ENCODE results near the gene IL2RA. TPM values are rescaled to one million over a fixed set of nuclear protein-coding genes. Genes with fewer than 3 reads are reported as not detected.

IL2RA gene
- total and polyA plus RNA-seq, 2 donors from 2014 or later, result 0.54 to 11.9 TPM

- intact Hi-C loops (cut with DNase I), result no loop called here
- Histone ChIP-seq H3K27me3 (ENCODE audit: control insufficient read depth, insufficient read depth, low read length) (no peaks in the 10 kb centered on the region), H3K36me3 (ENCODE audit: control insufficient read depth in 2 of 3, insufficient read depth in 3 of 3, low read length in 3 of 3) (no peaks in the 10 kb centered on the region), H3K9me3 (ENCODE audit: control insufficient read depth in 2 of 3, insufficient read depth in 1 of 3, low read length in 3 of 3) (no peaks in the 10 kb centered on the region), H3K4me3 (ENCODE audit: low read length in 3 of 3) (no peak overlapping the region), H3K4me1 (ENCODE audit: control insufficient read depth in 2 of 3, insufficient read depth in 2 of 3, low read depth in 1 of 3, low read length in 3 of 3) (no peaks in the 10 kb centered on the region), H3K9ac (ENCODE audit: low read length in 3 of 3) (no peak overlapping the region), H3K27ac (ENCODE audit: low read depth in 2 of 2, low read length in 2 of 2) (no peak overlapping the region)
- TF ChIP-seq, protein P1, sequence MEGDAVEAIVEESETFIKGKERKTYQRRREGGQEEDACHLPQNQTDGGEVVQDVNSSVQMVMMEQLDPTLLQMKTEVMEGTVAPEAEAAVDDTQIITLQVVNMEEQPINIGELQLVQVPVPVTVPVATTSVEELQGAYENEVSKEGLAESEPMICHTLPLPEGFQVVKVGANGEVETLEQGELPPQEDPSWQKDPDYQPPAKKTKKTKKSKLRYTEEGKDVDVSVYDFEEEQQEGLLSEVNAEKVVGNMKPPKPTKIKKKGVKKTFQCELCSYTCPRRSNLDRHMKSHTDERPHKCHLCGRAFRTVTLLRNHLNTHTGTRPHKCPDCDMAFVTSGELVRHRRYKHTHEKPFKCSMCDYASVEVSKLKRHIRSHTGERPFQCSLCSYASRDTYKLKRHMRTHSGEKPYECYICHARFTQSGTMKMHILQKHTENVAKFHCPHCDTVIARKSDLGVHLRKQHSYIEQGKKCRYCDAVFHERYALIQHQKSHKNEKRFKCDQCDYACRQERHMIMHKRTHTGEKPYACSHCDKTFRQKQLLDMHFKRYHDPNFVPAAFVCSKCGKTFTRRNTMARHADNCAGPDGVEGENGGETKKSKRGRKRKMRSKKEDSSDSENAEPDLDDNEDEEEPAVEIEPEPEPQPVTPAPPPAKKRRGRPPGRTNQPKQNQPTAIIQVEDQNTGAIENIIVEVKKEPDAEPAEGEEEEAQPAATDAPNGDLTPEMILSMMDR (IDR thresholded peaks at IDR 0.05; ENCODE audit: borderline replicate concordance, extremely low read depth, insufficient read depth), result no peak
- FAIRE-seq (no peak), DNase-seq (no peak)
Observed at GRCh38 chr10:6045878-6046772, 16.0 kb downstream of the IL2RA start.

- Histone ChIP-seq H3K36me3 (ENCODE audit: control insufficient read depth in 2 of 3, insufficient read depth in 3 of 3, low read length in 3 of 3) (no peaks in the 10 kb centered on the region), H3K4me1 (ENCODE audit: control insufficient read depth in 2 of 3, insufficient read depth in 2 of 3, low read depth in 1 of 3, low read length in 3 of 3) (no peaks in the 10 kb centered on the region), H3K27me3 (ENCODE audit: control insufficient read depth, insufficient read depth, low read length) (no peaks in the 10 kb centered on the region), H3K27ac (ENCODE audit: low read depth in 2 of 2, low read length in 2 of 2) (no peak overlapping the region), H3K9me3 (ENCODE audit: control insufficient read depth in 2 of 3, insufficient read depth in 1 of 3, low read length in 3 of 3) (no peaks in the 10 kb centered on the region), H3K9ac (ENCODE audit: low read length in 3 of 3) (no peak overlapping the region), H3K4me3 (ENCODE audit: low read length in 3 of 3) (no peak overlapping the region)
- FAIRE-seq (no peak), DNase-seq (no peak)
- TF ChIP-seq, protein P1 (IDR thresholded peaks at IDR 0.05; ENCODE audit: borderline replicate concordance, extremely low read depth, insufficient read depth), result no peak
- intact Hi-C loops (cut with DNase I), result no loop called here
Observed at GRCh38 chr10:6045314-6045848, 16.8 kb downstream of the IL2RA start.

DNA sequence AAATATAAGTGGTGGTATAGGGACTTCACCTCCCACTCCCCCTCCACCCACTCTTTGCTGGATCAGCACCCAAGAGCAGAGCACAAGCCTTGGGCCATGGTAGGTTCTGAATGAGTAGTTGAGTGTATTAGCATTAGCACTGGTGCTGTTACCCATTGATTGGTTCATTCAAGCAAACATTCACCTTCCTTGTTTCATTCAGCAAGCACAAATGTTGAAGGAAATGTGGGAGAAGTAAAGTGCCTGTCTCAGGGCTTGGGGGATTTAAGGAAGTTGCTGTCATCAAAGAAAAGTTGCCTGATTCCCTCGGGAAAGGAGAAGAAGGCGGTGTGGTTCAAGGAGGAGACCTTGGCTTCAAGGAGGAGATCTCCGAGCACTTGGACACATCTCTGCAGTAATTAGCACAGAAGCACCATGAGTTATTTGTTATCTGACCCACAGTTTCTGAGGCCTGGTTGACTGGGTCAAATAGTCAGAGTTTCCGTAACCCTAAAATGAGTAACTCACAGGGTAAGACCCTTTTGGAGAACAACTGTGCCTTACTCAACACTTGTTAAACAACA lies 17.3 kb downstream of the IL2RA start:
- no peak for FAIRE-seq
- H3K36me3 ChIP-seq (ENCODE audit: control insufficient read depth in 2 of 3, insufficient read depth in 3 of 3, low read length in 3 of 3), result no peaks in the 10 kb centered on the region
- TF ChIP-seq, protein P1 (IDR thresholded peaks at IDR 0.05; ENCODE audit: borderline replicate concordance, extremely low read depth, insufficient read depth), result no peak
- no peak overlapping the region for H3K4me3 ChIP-seq (ENCODE audit: low read length in 3 of 3)
- H3K27ac ChIP-seq (ENCODE audit: low read depth in 2 of 2, low read length in 2 of 2), result no peak overlapping the region
- H3K27me3 ChIP-seq (ENCODE audit: control insufficient read depth, insufficient read depth, low read length), result no peaks in the 10 kb centered on the region
- no peak overlapping the region for H3K9ac ChIP-seq (ENCODE audit: low read length in 3 of 3)
- no peaks in the 10 kb centered on the region for H3K4me1 ChIP-seq (ENCODE audit: control insufficient read depth in 2 of 3, insufficient read depth in 2 of 3, low read depth in 1 of 3, low read length in 3 of 3)
- intact Hi-C loops (cut with DNase I), result no loop called here
- no peaks in the 10 kb centered on the region for H3K9me3 ChIP-seq (ENCODE audit: control insufficient read depth in 2 of 3, insufficient read depth in 1 of 3, low read length in 3 of 3)
- no peak for DNase-seq

All from kidney (tissue), 14 donors.